ENCODE data around the gene TPBGL. TPM values are rescaled to one million over a fixed set of nuclear protein-coding genes. Genes with fewer than 3 reads are reported as not detected.
A peak's percentile ranks its signal among the peaks of the same experiment; 100 is the strongest.

The TPBGL gene
- total RNA-seq, 1 donor from 2014 or later: 0.07 TPM

- TF ChIP-seq, protein P1, sequence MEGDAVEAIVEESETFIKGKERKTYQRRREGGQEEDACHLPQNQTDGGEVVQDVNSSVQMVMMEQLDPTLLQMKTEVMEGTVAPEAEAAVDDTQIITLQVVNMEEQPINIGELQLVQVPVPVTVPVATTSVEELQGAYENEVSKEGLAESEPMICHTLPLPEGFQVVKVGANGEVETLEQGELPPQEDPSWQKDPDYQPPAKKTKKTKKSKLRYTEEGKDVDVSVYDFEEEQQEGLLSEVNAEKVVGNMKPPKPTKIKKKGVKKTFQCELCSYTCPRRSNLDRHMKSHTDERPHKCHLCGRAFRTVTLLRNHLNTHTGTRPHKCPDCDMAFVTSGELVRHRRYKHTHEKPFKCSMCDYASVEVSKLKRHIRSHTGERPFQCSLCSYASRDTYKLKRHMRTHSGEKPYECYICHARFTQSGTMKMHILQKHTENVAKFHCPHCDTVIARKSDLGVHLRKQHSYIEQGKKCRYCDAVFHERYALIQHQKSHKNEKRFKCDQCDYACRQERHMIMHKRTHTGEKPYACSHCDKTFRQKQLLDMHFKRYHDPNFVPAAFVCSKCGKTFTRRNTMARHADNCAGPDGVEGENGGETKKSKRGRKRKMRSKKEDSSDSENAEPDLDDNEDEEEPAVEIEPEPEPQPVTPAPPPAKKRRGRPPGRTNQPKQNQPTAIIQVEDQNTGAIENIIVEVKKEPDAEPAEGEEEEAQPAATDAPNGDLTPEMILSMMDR (IDR thresholded peaks at IDR 0.05; ENCODE audit: unreplicated experiment): no peak
- Mint-ChIP-seq H3K4me1 (no peaks in the 10 kb centered on the region), H3K36me3 (no peaks in the 10 kb centered on the region), H3K9me3 (no peaks in the 10 kb centered on the region), H3K27me3 (ENCODE audit: low read depth) (peaks cover 9% of the 10 kb centered on the region), H3K27ac (no peak overlapping the region), H3K4me3 (no peak overlapping the region)
- no peak for DNase-seq (ENCODE audit: low spot score in 2 of 2, unreplicated experiment in 2 of 2)
Measured at GRCh38 chr11:75262436-75262835, 21.9 kb downstream of the TPBGL start.

DNA sequence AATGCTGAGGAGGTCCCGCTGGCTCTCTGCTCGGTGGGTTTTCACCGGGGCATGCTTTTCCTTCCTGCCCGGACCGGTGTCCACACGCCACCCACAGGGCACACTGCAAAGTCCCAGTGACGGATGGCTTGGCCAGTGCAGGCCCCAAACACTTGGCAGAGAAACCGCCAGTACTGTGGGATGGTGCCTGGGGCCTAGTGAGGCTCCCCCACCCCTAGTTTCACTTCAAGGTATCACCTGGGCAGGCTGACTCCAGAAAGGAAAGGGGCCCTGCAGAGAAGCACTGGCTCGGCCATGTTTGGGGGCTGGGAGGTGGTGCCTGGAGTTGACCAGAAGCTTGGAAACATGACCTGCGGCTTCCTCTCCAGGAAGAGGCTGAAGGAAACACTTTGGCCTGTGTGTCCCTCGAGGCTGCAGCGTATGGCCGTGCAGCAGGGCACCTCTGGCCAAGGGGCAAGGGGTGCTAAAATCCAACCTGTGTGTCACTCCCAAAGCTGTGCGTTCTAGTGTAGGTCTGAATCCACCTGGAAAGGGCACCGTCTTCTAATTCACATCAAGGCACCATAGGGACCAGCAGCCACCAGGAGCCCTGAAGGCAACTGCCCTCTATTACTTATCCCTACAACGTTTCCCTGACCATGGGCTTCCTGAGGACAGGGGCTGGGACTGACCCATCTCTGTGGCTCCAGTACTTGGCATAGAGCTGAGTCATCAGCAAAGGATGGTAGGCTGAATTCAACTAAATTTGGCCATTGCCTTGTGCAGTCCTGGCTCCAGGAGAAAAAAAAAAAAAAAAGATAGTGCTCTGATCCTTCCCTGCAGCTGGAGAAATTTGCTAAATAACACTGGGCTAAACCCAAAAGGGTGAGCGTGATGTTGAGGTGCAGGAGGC is 22.6 kb downstream of the TPBGL start:
- Mint-ChIP-seq H3K27ac (no peak overlapping the region), H3K9me3 (no peaks in the 10 kb centered on the region)

DNA sequence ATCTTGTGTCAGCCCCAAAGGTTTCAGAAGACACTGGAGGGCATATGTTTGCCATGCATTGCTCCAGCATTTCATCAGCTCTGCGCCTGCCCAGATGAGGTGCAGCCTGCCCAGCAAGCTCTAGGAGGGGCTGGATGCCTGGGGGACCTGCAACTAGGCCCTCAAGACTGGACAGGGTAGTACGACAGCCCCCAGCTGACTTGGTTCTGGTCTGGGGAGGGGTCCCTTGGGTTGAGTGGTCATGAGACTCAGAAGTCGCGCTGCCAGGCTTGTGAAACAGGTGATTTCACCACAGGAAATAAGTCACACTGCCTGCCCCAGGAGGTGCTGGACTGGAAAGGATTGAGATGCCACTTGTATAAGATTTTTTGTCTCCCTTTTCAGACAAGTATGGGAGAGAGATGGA is 23.4 kb downstream of the TPBGL start:
- Mint-ChIP-seq H3K9me3 (no peaks in the 10 kb centered on the region), H3K4me3 (no peak overlapping the region), H3K36me3 (no peaks in the 10 kb centered on the region), H3K27ac (no peak overlapping the region), H3K4me1 (no peaks in the 10 kb centered on the region), H3K27me3 (ENCODE audit: low read depth) (peaks cover 7% of the 10 kb centered on the region)
- TF ChIP-seq, protein P1 (IDR thresholded peaks at IDR 0.05; ENCODE audit: unreplicated experiment): no peak
- DNase-seq (ENCODE audit: low spot score in 2 of 2, unreplicated experiment in 2 of 2): peak in 1 of 2 experiments; percentile 11

More for the DNA sequence above, 22.6 kb downstream of the TPBGL start:
- TF ChIP-seq, protein P1 (IDR thresholded peaks at IDR 0.05; ENCODE audit: unreplicated experiment): no peak
- DNase-seq (ENCODE audit: low spot score in 2 of 2, unreplicated experiment in 2 of 2): peak in 1 of 2 experiments; percentile 3
- Mint-ChIP-seq H3K4me3 (no peak overlapping the region), H3K4me1 (no peaks in the 10 kb centered on the region), H3K36me3 (no peaks in the 10 kb centered on the region), H3K27me3 (ENCODE audit: low read depth) (peaks cover 7% of the 10 kb centered on the region)

GRCh38 chr11:75264356-75264755 is 23.8 kb downstream of the TPBGL start:
- H3K36me3 Mint-ChIP-seq: no peaks in the 10 kb centered on the region
- H3K4me3 Mint-ChIP-seq: no peak overlapping the region
- DNase-seq (ENCODE audit: low spot score in 2 of 2, unreplicated experiment in 2 of 2): no peak
- TF ChIP-seq, protein P1 (IDR thresholded peaks at IDR 0.05; ENCODE audit: unreplicated experiment): no peak
- H3K4me1 Mint-ChIP-seq: no peaks in the 10 kb centered on the region
- no peak overlapping the region for H3K27ac Mint-ChIP-seq
- H3K9me3 Mint-ChIP-seq: no peaks in the 10 kb centered on the region
- H3K27me3 Mint-ChIP-seq (ENCODE audit: low read depth): peaks cover 7% of the 10 kb centered on the region

DNA sequence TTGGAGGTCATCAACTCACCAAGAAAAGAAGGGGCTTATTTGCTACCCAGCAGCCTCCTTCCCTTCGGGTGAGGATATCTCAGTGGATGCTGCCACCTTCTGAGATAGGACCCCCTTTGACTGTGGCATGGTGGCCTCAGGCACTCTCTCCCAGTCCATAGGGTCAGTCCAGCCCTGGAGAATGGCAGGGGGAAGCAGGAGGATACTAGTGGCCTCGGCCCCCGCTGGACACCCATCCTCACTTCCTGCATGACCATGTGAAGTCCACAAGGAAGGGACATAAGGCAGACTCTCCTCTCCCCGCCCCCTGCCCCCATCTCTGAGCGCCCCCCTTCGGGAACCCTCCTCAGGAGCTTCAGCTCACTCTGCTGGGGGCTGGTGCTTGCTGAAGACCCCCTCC is 24.4 kb downstream of the TPBGL start:
- TF ChIP-seq, protein P1 (IDR thresholded peaks at IDR 0.05; ENCODE audit: unreplicated experiment): no peak
- no peaks in the 10 kb centered on the region for H3K9me3 Mint-ChIP-seq
- H3K27ac Mint-ChIP-seq: no peak overlapping the region
- no peak for DNase-seq (ENCODE audit: low spot score in 2 of 2, unreplicated experiment in 2 of 2)
- no peaks in the 10 kb centered on the region for H3K36me3 Mint-ChIP-seq
- peaks cover 2% of the 10 kb centered on the region for H3K27me3 Mint-ChIP-seq (ENCODE audit: low read depth)
- H3K4me1 Mint-ChIP-seq: no peaks in the 10 kb centered on the region
- H3K4me3 Mint-ChIP-seq: no peak overlapping the region

Measured in mesothelial cell of epicardium (in vitro differentiated cells).